HepG2 (cell line): ENCODE data around the gene GGA1. TPM values are rescaled to one million over a fixed set of nuclear protein-coding genes. Genes with fewer than 3 reads are reported as not detected.

Experiments used
- CHD2 ChIP-seq: IDR thresholded peaks from 2 replicates; pipeline ENCODE4 v1.6.1; 2011; ENCODE audit warnings: low read depth, low read length, improper control_type of control experiment
- CREB1 ChIP-seq, 2 experiments: fragments of 450-650 bp in 1 of 2; IDR thresholded peaks; 2 replicates each; pipeline ENCODE4 v1.6.1; 2016 to 2017; ENCODE audit warnings: control low read depth in 1 of 2, mild to moderate bottlenecking in 1 of 2, missing compliant biosample characterization in 1 of 2, missing genetic modification characterization in 1 of 2
- IKZF1 ChIP-seq: fragments of 450-650 bp; IDR thresholded peaks from 2 replicates; pipeline ENCODE4 v1.7.1; 2016
- KDM4B ChIP-seq: sonication (generic); formaldehyde crosslinking; IDR thresholded peaks from 2 replicates; pipeline ENCODE4 v1.4.0; 2020; ENCODE audit warnings: missing genetic modification reagents
- KLF6 ChIP-seq: IDR thresholded peaks from 2 replicates; pipeline ENCODE4 v1.8.0; 2016; ENCODE audit warnings: missing biosample characterization, missing genetic modification reagents
- NCOA1 ChIP-seq: sonication (generic); formaldehyde crosslinking; IDR thresholded peaks from 2 replicates; pipeline ENCODE4 v1.9.0; 2021; ENCODE audit warnings: missing genetic modification reagents
- PCBP1 ChIP-seq: fragments of 200-400 bp; formaldehyde crosslinking; IDR thresholded peaks from 2 replicates; pipeline ENCODE4 v1.6.1; 2017; ENCODE audit warnings: mild to moderate bottlenecking, low read depth, low read length, borderline replicate concordance
- PITX1 ChIP-seq: sonication (generic); formaldehyde crosslinking; IDR thresholded peaks from 2 replicates; pipeline ENCODE4 v1.5.1; 2020; ENCODE audit warnings: mild to moderate bottlenecking, missing genetic modification reagents
- PRDM4 ChIP-seq: sonication (generic); formaldehyde crosslinking; IDR thresholded peaks from 2 replicates; pipeline ENCODE4 v1.9.0; 2021; ENCODE audit warnings: missing genetic modification reagents, borderline replicate concordance
- TCF12 ChIP-seq, 2 experiments: fragments of 450-650 bp in 1 of 2; sonication (generic) in 1 of 2; formaldehyde crosslinking in 1 of 2; IDR thresholded peaks; 2 replicates each; pipeline versions ENCODE4 v1.6.1 to v1.8.0; 2017 to 2022; ENCODE audit warnings: antibody characterized with exemption in 1 of 2, mild to moderate bottlenecking in 1 of 2, missing genetic modification reagents in 1 of 2, moderate library complexity in 1 of 2
- TERF1 ChIP-seq: sonication (generic); formaldehyde crosslinking; IDR thresholded peaks from 2 replicates; pipeline ENCODE4 v1.8.0; 2022; ENCODE audit warnings: mild to moderate bottlenecking, missing genetic modification reagents, moderate library complexity
- THRA ChIP-seq: sonication (generic); formaldehyde crosslinking; IDR thresholded peaks from 2 replicates; pipeline ENCODE4 v1.4.0; 2020; ENCODE audit warnings: missing genetic modification reagents, borderline replicate concordance
- TRAFD1 ChIP-seq: sonication (generic); formaldehyde crosslinking; IDR thresholded peaks from 2 replicates; pipeline ENCODE4 v1.5.1; 2020; ENCODE audit warnings: missing genetic modification reagents, mild to moderate bottlenecking, borderline replicate concordance
- TRIM24 ChIP-seq: sonication (generic); formaldehyde crosslinking; IDR thresholded peaks from 2 replicates; pipeline ENCODE4 v1.8.0; 2022; ENCODE audit warnings: mild to moderate bottlenecking, missing genetic modification reagents
- ZBTB42 ChIP-seq: sonication (generic); formaldehyde crosslinking; IDR thresholded peaks from 2 replicates; pipeline ENCODE4 v1.5.0; 2020; ENCODE audit warnings: mild to moderate bottlenecking, missing genetic modification reagents
- ZNF138 ChIP-seq: sonication (generic); formaldehyde crosslinking; IDR thresholded peaks from 2 replicates; pipeline ENCODE4 v1.5.0; 2020; ENCODE audit warnings: mild to moderate bottlenecking, low read depth, missing genetic modification reagents
- ZNF484 ChIP-seq: sonication (generic); formaldehyde crosslinking; IDR thresholded peaks from 2 replicates; pipeline ENCODE4 v1.5.1; 2020; ENCODE audit warnings: mild to moderate bottlenecking, low read depth, missing genetic modification reagents, borderline replicate concordance
- ZNF564 ChIP-seq: sonication (generic); formaldehyde crosslinking; IDR thresholded peaks from 2 replicates; pipeline ENCODE4 v1.8.1; 2023; ENCODE audit warnings: mild to moderate bottlenecking, missing genetic modification reagents
- ZNF773 ChIP-seq: sonication (generic); formaldehyde crosslinking; IDR thresholded peaks from 2 replicates; pipeline ENCODE4 v1.4.0; 2020; ENCODE audit warnings: missing genetic modification reagents, borderline replicate concordance
- ZNF782 ChIP-seq: sonication (generic); formaldehyde crosslinking; IDR thresholded peaks from 2 replicates; pipeline ENCODE4 v1.4.0; 2020; ENCODE audit warnings: missing genetic modification reagents, mild to moderate bottlenecking, borderline replicate concordance
- ZNF816 ChIP-seq: sonication (generic); formaldehyde crosslinking; IDR thresholded peaks from 2 replicates; pipeline ENCODE4 v1.8.0; 2022; ENCODE audit warnings: missing genetic modification reagents, mild to moderate bottlenecking, borderline replicate concordance
- ZNF879 ChIP-seq: sonication (generic); formaldehyde crosslinking; IDR thresholded peaks from 2 replicates; pipeline ENCODE4 v1.8.1; 2023; ENCODE audit warnings: missing genetic modification reagents
- polyA plus RNA-seq, 8 experiments: library from polyadenylated mRNA; depleted of rRNA in 3 of 8; stranded (reverse) in 7 of 8; unstranded in 1 of 8; fragments of >200 nt; fragmentation: Illumina TruSeq in 4 of 8; extraction: Trizol in 4 of 8; gene quantifications; 2 replicates each; pipeline versions ENCODE4 v1.2.1 to v1.2.3, GENCODE V29; 2011 to 2016; ENCODE audit warnings: low read depth in 4 of 8, missing spikeins in 1 of 8, mixed read lengths in 1 of 8; ENCODE audit not compliant: insufficient read depth in 1 of 8
- total RNA-seq, 5 experiments: library from RNA; depleted of rRNA; stranded (reverse); fragments of >200 nt; fragmentation: Illumina TruSeq; extraction: Trizol; gene quantifications; 2 replicates each; pipeline ENCODE4 v1.2.3, GENCODE V29; 2016; ENCODE audit warnings: low read depth in 1 of 5

Gene GGA1
- total and polyA plus RNA-seq, 2 of the 13 experiments (the other 11 are each of a cell fraction or from before 2014, with no cell fraction given) = 29.1 to 87.2 TPM

- TF ChIP-seq TRAFD1 (CRISPR knock-in tag) (no peak), CHD2 (no peak), IKZF1 (no peak), TCF12 (IDR thresholded peaks at IDR 0.05) (no peak), TCF12 (CRISPR knock-in tag; IDR thresholded peaks at IDR 0.05) (no peak), NCOA1 (no peak), TRIM24 (no peak), KDM4B (CRISPR knock-in tag) (no peak), THRA (CRISPR knock-in tag) (no peak; the same call in 1 of the 2 replicates), ZNF879 (no peak), PCBP1 (no peak), ZNF773 (CRISPR knock-in tag) (no peak), ZNF484 (CRISPR knock-in tag) (no peak), ZNF138 (CRISPR knock-in tag) (no peak), ZNF816 (CRISPR knock-in tag) (no peak), PITX1 (no peak), PRDM4 (CRISPR knock-in tag) (no peak), TERF1 (CRISPR knock-in tag) (no peak), ZBTB42 (CRISPR knock-in tag) (no peak), ZNF782 (CRISPR knock-in tag) (no peak; the same call in 1 of the 2 replicates), CREB1 (IDR thresholded peaks at IDR 0.05) (peak; percentile 64; the same call in 1 of the 2 replicates), CREB1 (CRISPR knock-in tag; IDR thresholded peaks at IDR 0.05) (peak; percentile 67), ZNF564 (no peak), KLF6 (CRISPR knock-in tag) (0 out of 2 replicates have a peak, but pooled peaks have one; percentile 44)
These were observed 6.8 kb upstream of the GGA1 start (continued) for GRCh38 chr22:37601540-37602442.
